ENCODE data around the gene TRIM41.

TRIM41 gene

DNA sequence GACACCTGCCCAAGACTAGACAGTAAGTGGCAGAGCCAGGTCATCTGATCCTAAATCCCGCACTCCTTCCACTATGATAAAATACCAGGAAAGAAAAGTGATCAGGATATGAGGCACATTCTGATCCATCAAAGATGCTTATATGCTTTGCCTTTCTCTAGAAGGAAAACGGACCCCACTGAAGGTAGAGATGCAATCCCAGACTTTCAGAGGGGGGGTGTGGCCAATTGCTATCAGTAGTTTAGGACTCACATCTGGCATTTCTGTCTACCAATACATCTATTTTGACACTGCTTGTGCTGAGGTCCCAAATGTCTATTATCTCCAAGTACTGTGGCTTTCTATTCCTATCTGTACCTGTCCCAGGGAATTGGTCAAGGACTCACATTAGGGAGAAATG lies 36.2 kb downstream of the TRIM41 start:
- H3K9ac ChIP-seq (ENCODE audit: low read length), result peak overlapping the region; percentile 100
- H3K27me3 ChIP-seq (ENCODE audit: low read length), result no peaks in the 10 kb centered on the region
- H3K4me2 ChIP-seq (ENCODE audit: low read depth, low read length, poor library complexity, severe bottlenecking), result peak overlapping the region; percentile 75
- no peaks in the 10 kb centered on the region for H4K20me1 ChIP-seq (ENCODE audit: low read depth, low read length)
- H3K9me3 ChIP-seq (ENCODE audit: insufficient read depth, low read length), result no peaks in the 10 kb centered on the region
- H3K4me3 ChIP-seq (ENCODE audit: insufficient read depth, low read length, poor library complexity, severe bottlenecking), result peak overlapping the region; percentile 96
- H2AFZ ChIP-seq (ENCODE audit: low read depth, low read length, severe bottlenecking), result no peak overlapping the region
- TF ChIP-seq EZH2phosphoT487 (conservative IDR thresholded peaks at IDR 0.05; ENCODE audit: low read length), result no peak
- TF ChIP-seq, protein P1, sequence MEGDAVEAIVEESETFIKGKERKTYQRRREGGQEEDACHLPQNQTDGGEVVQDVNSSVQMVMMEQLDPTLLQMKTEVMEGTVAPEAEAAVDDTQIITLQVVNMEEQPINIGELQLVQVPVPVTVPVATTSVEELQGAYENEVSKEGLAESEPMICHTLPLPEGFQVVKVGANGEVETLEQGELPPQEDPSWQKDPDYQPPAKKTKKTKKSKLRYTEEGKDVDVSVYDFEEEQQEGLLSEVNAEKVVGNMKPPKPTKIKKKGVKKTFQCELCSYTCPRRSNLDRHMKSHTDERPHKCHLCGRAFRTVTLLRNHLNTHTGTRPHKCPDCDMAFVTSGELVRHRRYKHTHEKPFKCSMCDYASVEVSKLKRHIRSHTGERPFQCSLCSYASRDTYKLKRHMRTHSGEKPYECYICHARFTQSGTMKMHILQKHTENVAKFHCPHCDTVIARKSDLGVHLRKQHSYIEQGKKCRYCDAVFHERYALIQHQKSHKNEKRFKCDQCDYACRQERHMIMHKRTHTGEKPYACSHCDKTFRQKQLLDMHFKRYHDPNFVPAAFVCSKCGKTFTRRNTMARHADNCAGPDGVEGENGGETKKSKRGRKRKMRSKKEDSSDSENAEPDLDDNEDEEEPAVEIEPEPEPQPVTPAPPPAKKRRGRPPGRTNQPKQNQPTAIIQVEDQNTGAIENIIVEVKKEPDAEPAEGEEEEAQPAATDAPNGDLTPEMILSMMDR (IDR thresholded peaks at IDR 0.05; ENCODE audit: insufficient read depth, low read length, poor library complexity, severe bottlenecking), result no peak
- no peaks in the 10 kb centered on the region for H3K9me2 ChIP-seq (replicated peaks; ENCODE audit: insufficient read depth, low read length)
- peaks cover 11% of the 10 kb centered on the region; the same call in 1 of the 2 replicates for H3K36me3 ChIP-seq (ENCODE audit: low read length)
- H3K79me2 ChIP-seq (ENCODE audit: insufficient read depth, low read length), result peaks cover 74% of the 10 kb centered on the region
- H3K27ac ChIP-seq (ENCODE audit: low read depth, low read length), result peak overlapping the region; percentile 12; the same call in 1 of the 2 replicates
- peaks cover 29% of the 10 kb centered on the region for H3F3A ChIP-seq (ENCODE audit: insufficient read depth)

- H3K36me3 ChIP-seq (ENCODE audit: low read length), result peaks cover 11% of the 10 kb centered on the region; the same call in 1 of the 2 replicates
- H3K79me2 ChIP-seq (ENCODE audit: insufficient read depth, low read length), result peaks cover 65% of the 10 kb centered on the region
- peaks cover 27% of the 10 kb centered on the region for H3F3A ChIP-seq (ENCODE audit: insufficient read depth)
- peak overlapping the region; percentile 36 for H2AFZ ChIP-seq (ENCODE audit: low read depth, low read length, severe bottlenecking)
- no peaks in the 10 kb centered on the region for H4K20me1 ChIP-seq (ENCODE audit: low read depth, low read length)
- peak overlapping the region; percentile 25; the same call in 1 of the 2 replicates for H3K27ac ChIP-seq (ENCODE audit: low read depth, low read length)
- peak overlapping the region; percentile 75 for H3K4me2 ChIP-seq (ENCODE audit: low read depth, low read length, poor library complexity, severe bottlenecking)
- H3K9me3 ChIP-seq (ENCODE audit: insufficient read depth, low read length), result no peaks in the 10 kb centered on the region
- TF ChIP-seq, protein P1 (IDR thresholded peaks at IDR 0.05; ENCODE audit: insufficient read depth, low read length, poor library complexity, severe bottlenecking), result no peak
- TF ChIP-seq EZH2phosphoT487 (conservative IDR thresholded peaks at IDR 0.05; ENCODE audit: low read length), result no peak
- no peaks in the 10 kb centered on the region for H3K9me2 ChIP-seq (replicated peaks; ENCODE audit: insufficient read depth, low read length)
- H3K9ac ChIP-seq (ENCODE audit: low read length), result peak overlapping the region; percentile 100
- H3K27me3 ChIP-seq (ENCODE audit: low read length), result no peaks in the 10 kb centered on the region
- H3K4me3 ChIP-seq (ENCODE audit: insufficient read depth, low read length, poor library complexity, severe bottlenecking), result peak overlapping the region; percentile 96
Observed at GRCh38 chr5:181259974-181260719, 37.1 kb downstream of the TRIM41 start.

DNA sequence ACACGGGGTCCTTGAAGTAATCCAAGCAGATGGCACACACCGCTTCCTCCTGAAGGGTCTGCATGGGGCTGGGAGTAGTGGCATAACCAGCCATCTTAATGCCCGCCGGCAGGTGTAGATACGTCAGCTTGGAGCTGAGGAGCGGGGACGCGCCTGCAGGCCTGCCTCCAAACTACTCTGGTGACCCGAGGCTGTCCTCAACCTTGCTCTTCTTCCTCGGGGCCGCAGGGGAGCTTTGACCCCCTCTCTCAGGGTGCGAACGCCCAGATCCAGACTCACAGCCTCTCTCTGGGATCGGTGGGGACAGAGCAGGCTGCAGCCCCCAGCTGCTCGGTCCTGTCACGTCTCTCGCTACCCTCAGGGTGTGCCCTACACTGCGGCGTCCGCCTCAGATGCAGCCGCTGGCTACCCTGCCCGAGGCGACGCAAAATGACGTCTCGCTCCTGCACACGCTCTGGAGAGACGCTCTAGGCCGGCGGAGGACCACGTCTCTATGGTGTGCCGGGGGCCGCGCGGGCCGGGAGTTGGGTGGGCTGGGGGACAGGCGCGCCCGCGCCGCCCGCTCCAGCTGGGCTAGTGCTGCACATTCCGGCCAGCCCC lies 37.7 kb downstream of the TRIM41 start, which contains the start of gene TRIM52:
TSS of gene TRIM52 (minus strand) at position 424 of the 600 bp plus-strand sequence. CDS start at position 94, 330 bp downstream.
- TF ChIP-seq, protein P1 (IDR thresholded peaks at IDR 0.05; ENCODE audit: insufficient read depth, low read length, poor library complexity, severe bottlenecking), result no peak
- TF ChIP-seq EZH2phosphoT487 (conservative IDR thresholded peaks at IDR 0.05; ENCODE audit: low read length), result no peak
- no peaks in the 10 kb centered on the region for H3K9me3 ChIP-seq (ENCODE audit: insufficient read depth, low read length)
- peak within 1 kb of the TSS; percentile 91 for H2AFZ ChIP-seq (ENCODE audit: low read depth, low read length, severe bottlenecking)
- peaks cover 59% of the 10 kb centered on the region for H3K79me2 ChIP-seq (ENCODE audit: insufficient read depth, low read length)
- H3K9me2 ChIP-seq (replicated peaks; ENCODE audit: insufficient read depth, low read length), result no peaks in the 10 kb centered on the region
- peak within 1 kb of the TSS; percentile 86 for H3K27ac ChIP-seq (ENCODE audit: low read depth, low read length)
- H3K27me3 ChIP-seq (ENCODE audit: low read length), result no peaks in the 10 kb centered on the region
- peak within 1 kb of the TSS; percentile 100 for H3K9ac ChIP-seq (ENCODE audit: low read length)
- peak within 1 kb of the TSS; percentile 75 for H3K4me2 ChIP-seq (ENCODE audit: low read depth, low read length, poor library complexity, severe bottlenecking)
- H3F3A ChIP-seq (ENCODE audit: insufficient read depth), result peaks cover 21% of the 10 kb centered on the region
- H3K36me3 ChIP-seq (ENCODE audit: low read length), result peaks cover 5% of the 10 kb centered on the region; the same call in 1 of the 2 replicates
- peak within 1 kb of the TSS; percentile 96 for H3K4me3 ChIP-seq (ENCODE audit: insufficient read depth, low read length, poor library complexity, severe bottlenecking)
- no peaks in the 10 kb centered on the region for H4K20me1 ChIP-seq (ENCODE audit: low read depth, low read length)

All from SU-DHL-6 (cell line).